HG02885 (cell line): ENCODE measurements around the gene EVA1A.
A peak's percentile ranks its signal among the peaks of the same experiment; 100 is the strongest.

ENCODE experiments used
- ATAC-seq: cut with Tn5 transposase; IDR thresholded peaks from one replicate; pipeline ENCODE4 v1.9.1; 2021; ENCODE audit warnings: mild to moderate bottlenecking; ENCODE audit not compliant: unreplicated experiment, poor library complexity

Gene EVA1A

GRCh38 chr2:75564026-75564688, 3.4 kb upstream of the EVA1A start:
- no peak for ATAC-seq

DNA sequence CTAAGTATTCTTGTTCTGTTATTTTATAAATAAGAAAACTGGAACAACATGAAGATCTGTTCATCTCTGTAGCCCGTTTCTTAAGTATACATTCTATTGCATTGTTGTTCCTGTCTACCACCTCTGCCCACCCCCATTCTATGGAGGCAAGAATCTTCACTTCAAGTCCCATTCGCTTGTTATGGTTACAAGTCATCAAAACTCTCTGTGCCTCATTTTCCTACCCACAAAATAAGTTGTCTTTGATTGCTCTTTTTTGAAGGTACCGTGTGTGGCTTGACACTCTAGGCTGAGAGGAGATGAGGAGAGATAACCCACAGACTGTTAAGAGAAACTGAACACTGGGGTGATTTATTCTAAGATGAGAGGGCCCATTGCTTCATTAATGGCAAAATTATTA, 2.9 kb upstream of the EVA1A start:
- ATAC-seq = no peak

DNA sequence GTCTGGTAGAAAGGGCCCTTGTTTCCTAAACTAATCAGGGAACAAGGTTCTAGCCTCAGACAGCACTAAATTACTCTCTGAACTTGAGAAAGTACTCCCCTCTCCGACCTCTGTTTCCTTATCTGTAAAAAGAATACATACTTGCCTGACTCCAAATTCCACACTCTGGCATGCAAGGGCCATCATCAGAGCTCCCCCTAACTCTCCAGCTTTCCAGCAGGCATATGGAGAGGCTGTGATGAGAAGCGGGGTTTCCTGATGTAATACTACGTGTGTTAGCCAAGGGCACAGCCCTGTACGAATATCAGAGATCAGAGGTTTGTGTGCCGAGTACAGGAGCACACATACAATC, 1.8 kb upstream of the EVA1A start:
- no peak for ATAC-seq

GRCh38 chr2:75561566-75562512, 1.1 kb upstream of the EVA1A start:
- no peak for ATAC-seq

- peak; percentile 76 for ATAC-seq
Observed at GRCh38 chr2:75560022-75560767, 544 bp downstream of the EVA1A start.

DNA sequence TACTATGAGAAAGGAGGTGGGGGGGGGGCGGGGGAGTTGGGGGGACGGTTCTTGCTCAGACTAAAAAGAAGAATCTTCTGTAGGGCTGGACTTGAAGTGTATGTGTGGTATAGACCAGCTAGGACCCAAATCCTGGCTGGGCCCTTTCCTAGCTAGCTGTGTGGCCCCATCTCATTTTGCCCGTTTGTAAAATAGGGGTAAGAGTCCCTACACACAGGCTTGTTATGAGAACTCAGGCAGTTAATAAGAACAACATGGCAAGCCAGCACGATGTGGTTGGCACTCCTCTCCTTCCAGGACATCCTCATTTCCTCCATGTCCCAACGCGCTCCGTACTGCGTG, 1.1 kb downstream of the EVA1A start:
- ATAC-seq = no peak

- ATAC-seq = no peak
Observed at GRCh38 chr2:75558786-75559679, 1.7 kb downstream of the EVA1A start.

DNA sequence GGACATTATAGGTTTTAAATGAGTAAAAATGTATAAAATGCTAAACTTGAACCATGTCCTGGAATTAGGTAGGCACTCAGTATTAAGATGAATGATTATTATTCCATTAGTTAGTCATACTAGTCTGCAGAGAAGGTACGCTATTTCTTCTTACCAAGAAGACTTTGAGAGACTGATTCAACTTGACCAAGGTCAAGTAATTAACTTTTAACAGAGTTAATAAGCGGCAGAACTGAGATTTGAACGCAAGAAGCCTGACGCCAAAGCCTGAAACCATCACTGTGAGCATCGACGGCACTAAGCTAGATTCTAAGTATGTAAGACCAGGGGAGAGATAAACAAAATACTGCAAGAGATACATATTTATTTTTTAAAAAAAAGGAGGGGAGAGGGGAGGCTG, 2.6 kb downstream of the EVA1A start:
- no peak for ATAC-seq

GRCh38 chr2:75557474-75558133, 3.1 kb downstream of the EVA1A start:
- ATAC-seq = no peak

DNA sequence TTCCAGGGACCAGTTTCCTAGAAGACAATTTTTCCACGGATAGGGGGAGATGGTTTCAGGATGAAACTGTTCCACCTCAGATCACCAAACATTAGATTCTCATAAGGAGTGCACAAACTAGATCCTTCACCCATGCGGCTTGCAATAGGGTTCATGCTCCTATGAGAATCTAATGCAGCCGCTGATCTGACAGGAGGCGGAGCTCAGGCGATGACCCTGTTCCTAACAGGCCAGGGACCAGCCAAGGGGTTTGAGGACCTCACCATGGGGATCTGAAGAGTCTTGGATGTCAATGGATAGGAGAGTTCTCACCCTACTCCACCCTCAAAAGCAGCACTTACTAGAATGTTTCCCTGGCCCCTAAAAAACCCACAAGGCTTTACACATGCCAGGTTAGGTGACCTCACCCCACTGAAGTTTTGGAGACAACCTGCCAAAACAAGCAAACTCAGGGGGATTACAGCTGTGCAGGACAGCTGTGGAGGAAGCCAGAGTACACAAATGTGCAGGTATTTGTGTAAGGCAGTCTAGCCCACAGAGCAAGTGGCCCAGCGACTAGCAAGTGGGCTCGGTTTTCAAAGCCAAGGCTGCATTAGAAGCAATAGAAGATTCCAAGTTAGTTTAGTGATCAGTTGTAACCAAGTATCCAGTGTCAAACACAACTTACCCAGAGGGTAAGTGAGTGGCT, 3.9 kb downstream of the EVA1A start:
- no peak for ATAC-seq

DNA sequence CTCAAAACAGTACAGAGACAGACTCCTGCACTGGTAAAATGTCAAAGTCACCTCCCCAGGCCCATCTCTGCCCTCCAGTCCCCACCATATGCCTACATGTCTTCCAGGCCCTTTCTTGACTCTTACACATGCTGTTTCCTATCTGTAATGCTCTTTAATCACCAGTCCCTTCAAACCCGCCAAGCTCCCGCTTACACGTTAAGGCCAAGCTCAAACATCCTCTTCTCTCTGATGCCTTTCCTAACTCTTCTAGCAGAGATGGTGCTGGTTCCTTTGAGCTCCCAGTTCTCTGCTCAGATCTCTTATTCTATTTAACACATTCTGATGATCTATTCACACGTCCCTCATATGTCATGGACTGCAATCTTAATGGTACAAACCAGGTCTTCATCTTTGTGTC, 5.0 kb downstream of the EVA1A start:
- ATAC-seq = no peak

- no peak for ATAC-seq
Observed at GRCh38 chr2:75553935-75554531, 6.7 kb downstream of the EVA1A start.

- ATAC-seq = no peak
Observed at GRCh38 chr2:75552222-75552621, 8.5 kb downstream of the EVA1A start.

DNA sequence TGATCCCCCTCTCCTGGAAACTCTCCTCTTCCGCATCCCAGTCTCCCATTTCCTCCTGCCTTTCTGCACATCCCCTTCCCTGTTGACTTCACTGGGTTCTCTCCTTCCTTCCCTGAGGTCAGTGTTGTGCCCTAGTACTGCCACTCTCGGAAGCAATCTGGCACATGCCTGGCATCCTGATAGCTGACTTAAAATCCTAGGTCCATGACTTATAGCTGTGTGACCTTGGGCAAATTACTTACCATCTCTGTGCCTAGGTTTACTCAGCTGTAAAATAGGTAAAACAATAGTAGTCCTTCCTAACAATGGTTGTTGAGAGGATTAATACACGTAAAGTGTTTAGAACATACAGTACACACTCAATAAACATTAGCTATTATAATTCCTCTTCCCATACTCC, 9.3 kb downstream of the EVA1A start:
- ATAC-seq = no peak

GRCh38 chr2:75549401-75550253, 11.1 kb downstream of the EVA1A start:
- no peak for ATAC-seq

DNA sequence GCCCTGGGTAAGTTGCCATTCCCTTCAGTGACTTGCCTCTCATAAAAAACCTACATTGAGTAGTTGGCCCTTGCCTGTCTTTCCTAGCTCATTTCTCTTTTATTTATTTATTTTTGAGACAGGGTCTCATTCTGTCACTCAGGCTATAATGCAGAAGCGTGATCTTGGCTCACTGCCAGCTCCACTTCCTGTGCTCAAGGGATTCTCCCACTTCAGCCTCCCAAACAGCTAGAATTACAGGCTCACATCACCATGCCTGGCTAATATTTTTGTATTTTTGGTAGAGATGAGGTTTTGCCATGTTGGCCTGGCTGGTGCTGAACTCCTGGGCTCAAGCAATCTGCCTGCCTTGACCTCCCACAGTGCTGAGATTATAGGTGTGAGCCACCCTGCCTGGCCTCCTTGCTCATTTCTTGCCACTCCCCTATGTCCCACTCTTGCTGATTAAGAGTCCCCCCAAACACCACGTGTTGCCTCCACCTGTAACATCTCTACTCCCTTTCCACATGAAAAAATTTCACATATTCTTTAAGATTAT, 12.6 kb downstream of the EVA1A start:
- no peak for ATAC-seq

DNA sequence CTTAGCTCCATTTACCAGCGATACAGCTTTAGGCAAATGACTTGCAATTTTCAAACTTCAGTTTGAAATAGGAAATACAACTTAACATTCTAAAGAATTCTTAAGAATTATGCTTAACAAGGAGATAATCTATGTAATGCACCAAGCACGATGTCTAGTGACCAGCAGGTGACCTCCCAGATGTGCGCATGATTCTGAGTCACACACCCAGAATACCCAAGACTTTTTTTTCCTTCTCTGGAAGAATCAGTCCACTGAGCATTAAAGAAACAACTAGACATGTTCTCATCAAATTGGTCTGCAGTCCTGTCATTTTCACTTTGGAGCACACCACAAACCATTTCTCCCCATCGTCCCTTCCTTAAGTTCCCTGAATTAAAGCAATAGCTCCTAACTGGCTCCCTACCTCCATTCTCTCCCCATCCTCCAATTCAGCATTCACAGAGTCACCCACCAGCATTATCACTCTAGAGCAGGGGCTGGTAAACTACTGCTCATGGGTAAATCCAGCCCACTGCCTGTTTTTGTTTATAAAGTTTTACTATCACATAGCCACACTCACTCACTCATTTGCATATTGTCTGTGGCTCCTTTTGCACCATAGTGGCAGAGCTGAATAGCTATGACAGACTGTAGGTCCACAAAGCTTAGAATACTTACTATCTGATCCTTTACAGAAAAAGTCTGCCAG, 13.2 kb downstream of the EVA1A start:
- ATAC-seq = no peak
